GM23338 (cell line): ENCODE measurements around the gene CPM. TPM values are rescaled to one million over a fixed set of nuclear protein-coding genes. Genes with fewer than 3 reads are reported as not detected.

Experiments
- ATAC-seq: fragments of 200-7000 bp; cut with Tn5 transposase; 3 replicates; pipeline ENCODE4 v1.9.1; 2020
- DNase-seq: peaks from one replicate; pipeline ENCODE4 v3.0.0-alpha.2; 2015; ENCODE audit warnings: low spot score
- H2AFZ ChIP-seq: fragments of 200-600 bp; sonication (generic); 2 replicates; pipeline ENCODE4 v1.8.0; 2016; ENCODE audit warnings: antibody characterized with exemption, mild to moderate bottlenecking, moderate library complexity
- H3F3A ChIP-seq: fragments of 200-600 bp; sonication (generic); replicated peaks from 2 replicates; pipeline ENCODE4 v1.8.0; 2017; ENCODE audit warnings: antibody characterized with exemption, mixed run types, low read depth
- H3K27ac ChIP-seq: fragments of 200-600 bp; sonication (generic); 2 replicates; pipeline ENCODE4 v1.6.1; 2016; ENCODE audit warnings: low read depth
- H3K27me3 ChIP-seq: fragments of 200-600 bp; sonication (generic); 2 replicates; pipeline ENCODE4 v1.8.0; 2016; ENCODE audit warnings: mild to moderate bottlenecking, mixed run types, moderate library complexity; ENCODE audit not compliant: insufficient read depth
- H3K36me3 ChIP-seq: fragments of 200-600 bp; sonication (generic); 2 replicates; pipeline ENCODE4 v1.8.0; 2016; ENCODE audit warnings: mild to moderate bottlenecking; ENCODE audit not compliant: insufficient read depth
- H3K4me1 ChIP-seq: fragments of 200-600 bp; sonication (generic); 2 replicates; pipeline ENCODE4 v1.8.0; 2016; ENCODE audit warnings: mild to moderate bottlenecking, moderate library complexity; ENCODE audit not compliant: insufficient read depth
- H3K4me2 ChIP-seq: fragments of 200-600 bp; sonication (generic); 2 replicates; pipeline ENCODE4 v1.7.1; 2017; ENCODE audit warnings: mixed run types
- H3K4me3 ChIP-seq: fragments of 200-600 bp; sonication (generic); 2 replicates; pipeline ENCODE4 v1.6.1; 2016; ENCODE audit warnings: mixed run types
- H3K79me2 ChIP-seq: fragments of 200-600 bp; sonication (generic); replicated peaks from 2 replicates; pipeline ENCODE4 v1.8.0; 2017; ENCODE audit warnings: mild to moderate bottlenecking; ENCODE audit not compliant: insufficient read depth
- H3K9me2 ChIP-seq: fragments of 200-600 bp; sonication (generic); 2 replicates; pipeline ENCODE4 v1.8.0; 2017; ENCODE audit not compliant: insufficient read depth
- H4K20me1 ChIP-seq: fragments of 200-600 bp; sonication (generic); replicated peaks from 2 replicates; pipeline ENCODE4 v1.8.0; 2017; ENCODE audit warnings: mild to moderate bottlenecking; ENCODE audit not compliant: insufficient read depth
- H3K27ac Mint-ChIP-seq: 2 replicates; pipeline ENCODE4 v1.8.0; 2020; ENCODE audit warnings: inconsistent platforms, mild to moderate bottlenecking, moderate library complexity, mixed read lengths
- H3K27me3 Mint-ChIP-seq: 3 replicates; pipeline ENCODE4 v1.8.0; 2022; ENCODE audit warnings: low read depth, mild to moderate bottlenecking, moderate library complexity, mixed read lengths, inconsistent platforms; ENCODE audit not compliant: insufficient read depth, poor library complexity
- H3K36me3 Mint-ChIP-seq: 3 replicates; pipeline ENCODE4 v1.8.0; 2021; ENCODE audit warnings: low read depth, mild to moderate bottlenecking, inconsistent platforms, moderate library complexity, mixed read lengths
- H3K4me1 Mint-ChIP-seq: 3 replicates; pipeline ENCODE4 v1.8.0; 2020; ENCODE audit warnings: mild to moderate bottlenecking, inconsistent platforms, mixed read lengths
- H3K4me3 Mint-ChIP-seq: 3 replicates; pipeline ENCODE4 v1.8.0; 2021; ENCODE audit warnings: moderate library complexity, mild to moderate bottlenecking, inconsistent platforms, mixed read lengths
- H3K9me3 Mint-ChIP-seq: 3 replicates; pipeline ENCODE4 v1.8.0; 2020; ENCODE audit warnings: moderate library complexity, mild to moderate bottlenecking, inconsistent platforms, mixed read lengths
- ETS1 ChIP-seq: IDR thresholded peaks from 2 replicates; pipeline ENCODE4 v1.6.1; 2016; ENCODE audit warnings: antibody characterized with exemption
- REST ChIP-seq: IDR thresholded peaks from one replicate; pipeline ENCODE4 v1.6.1; 2018; ENCODE audit warnings: antibody characterized with exemption; ENCODE audit not compliant: unreplicated experiment
- STAT1 ChIP-seq: IDR thresholded peaks from one replicate; pipeline ENCODE4 v1.6.1; 2016; ENCODE audit warnings: antibody characterized with exemption; ENCODE audit not compliant: unreplicated experiment
- ZNF331 ChIP-seq: fragments of 250-450 bp; sonication (Bioruptor Pico); IDR thresholded peaks from 2 replicates; pipeline ENCODE4 v1.5.0; 2020; ENCODE audit warnings: low read depth, mild to moderate bottlenecking, moderate library complexity
- polyA plus RNA-seq: library from polyadenylated mRNA; unstranded; fragments of >200 nt; fragmentation: Nextera tagmentation; extraction: Ambion mirVana; gene quantifications from 2 replicates; pipeline ENCODE4 v1.2.1, GENCODE V29; 2016
- total RNA-seq: library from RNA; depleted of rRNA; stranded (reverse); fragments of >200 nt; shearing (Covaris generic); gene quantifications from 2 replicates; pipeline ENCODE4 v1.2.3, GENCODE V29; 2014
- TF ChIP-seq, protein P1 (sequence below): fragments of 250-450 bp; sonication (Bioruptor Pico); IDR thresholded peaks from 2 replicates; pipeline ENCODE4 v1.5.0; 2020; ENCODE audit warnings: mild to moderate bottlenecking, moderate library complexity

Gene CPM
- total and polyA plus RNA-seq, 2 experiments from 2014 or later: 0.37 to 5.8 TPM

GRCh38 chr12:68962877-68963855, 30.2 kb upstream of the CPM start:
- peaks cover 10% of the 10 kb centered on the region for H3K4me1 Mint-ChIP-seq
- H3K4me3 ChIP-seq: no peak overlapping the region

More at GRCh38 chr12:68962877-68963855, 30.2 kb upstream of the CPM start:
- no peak overlapping the region; the same call in 1 of the 2 replicates for H3K27ac Mint-ChIP-seq
- DNase-seq: no peak
- H3K4me2 ChIP-seq: peak overlapping the region; percentile 24; the same call in 1 of the 2 replicates
- H3K27me3 ChIP-seq: no peaks in the 10 kb centered on the region
- TF ChIP-seq REST: no peak
- TF ChIP-seq STAT1: no peak
- no peak for TF ChIP-seq ETS1
- TF ChIP-seq ZNF331 (CRISPR knock-in tag): no peak
- TF ChIP-seq, protein P1, sequence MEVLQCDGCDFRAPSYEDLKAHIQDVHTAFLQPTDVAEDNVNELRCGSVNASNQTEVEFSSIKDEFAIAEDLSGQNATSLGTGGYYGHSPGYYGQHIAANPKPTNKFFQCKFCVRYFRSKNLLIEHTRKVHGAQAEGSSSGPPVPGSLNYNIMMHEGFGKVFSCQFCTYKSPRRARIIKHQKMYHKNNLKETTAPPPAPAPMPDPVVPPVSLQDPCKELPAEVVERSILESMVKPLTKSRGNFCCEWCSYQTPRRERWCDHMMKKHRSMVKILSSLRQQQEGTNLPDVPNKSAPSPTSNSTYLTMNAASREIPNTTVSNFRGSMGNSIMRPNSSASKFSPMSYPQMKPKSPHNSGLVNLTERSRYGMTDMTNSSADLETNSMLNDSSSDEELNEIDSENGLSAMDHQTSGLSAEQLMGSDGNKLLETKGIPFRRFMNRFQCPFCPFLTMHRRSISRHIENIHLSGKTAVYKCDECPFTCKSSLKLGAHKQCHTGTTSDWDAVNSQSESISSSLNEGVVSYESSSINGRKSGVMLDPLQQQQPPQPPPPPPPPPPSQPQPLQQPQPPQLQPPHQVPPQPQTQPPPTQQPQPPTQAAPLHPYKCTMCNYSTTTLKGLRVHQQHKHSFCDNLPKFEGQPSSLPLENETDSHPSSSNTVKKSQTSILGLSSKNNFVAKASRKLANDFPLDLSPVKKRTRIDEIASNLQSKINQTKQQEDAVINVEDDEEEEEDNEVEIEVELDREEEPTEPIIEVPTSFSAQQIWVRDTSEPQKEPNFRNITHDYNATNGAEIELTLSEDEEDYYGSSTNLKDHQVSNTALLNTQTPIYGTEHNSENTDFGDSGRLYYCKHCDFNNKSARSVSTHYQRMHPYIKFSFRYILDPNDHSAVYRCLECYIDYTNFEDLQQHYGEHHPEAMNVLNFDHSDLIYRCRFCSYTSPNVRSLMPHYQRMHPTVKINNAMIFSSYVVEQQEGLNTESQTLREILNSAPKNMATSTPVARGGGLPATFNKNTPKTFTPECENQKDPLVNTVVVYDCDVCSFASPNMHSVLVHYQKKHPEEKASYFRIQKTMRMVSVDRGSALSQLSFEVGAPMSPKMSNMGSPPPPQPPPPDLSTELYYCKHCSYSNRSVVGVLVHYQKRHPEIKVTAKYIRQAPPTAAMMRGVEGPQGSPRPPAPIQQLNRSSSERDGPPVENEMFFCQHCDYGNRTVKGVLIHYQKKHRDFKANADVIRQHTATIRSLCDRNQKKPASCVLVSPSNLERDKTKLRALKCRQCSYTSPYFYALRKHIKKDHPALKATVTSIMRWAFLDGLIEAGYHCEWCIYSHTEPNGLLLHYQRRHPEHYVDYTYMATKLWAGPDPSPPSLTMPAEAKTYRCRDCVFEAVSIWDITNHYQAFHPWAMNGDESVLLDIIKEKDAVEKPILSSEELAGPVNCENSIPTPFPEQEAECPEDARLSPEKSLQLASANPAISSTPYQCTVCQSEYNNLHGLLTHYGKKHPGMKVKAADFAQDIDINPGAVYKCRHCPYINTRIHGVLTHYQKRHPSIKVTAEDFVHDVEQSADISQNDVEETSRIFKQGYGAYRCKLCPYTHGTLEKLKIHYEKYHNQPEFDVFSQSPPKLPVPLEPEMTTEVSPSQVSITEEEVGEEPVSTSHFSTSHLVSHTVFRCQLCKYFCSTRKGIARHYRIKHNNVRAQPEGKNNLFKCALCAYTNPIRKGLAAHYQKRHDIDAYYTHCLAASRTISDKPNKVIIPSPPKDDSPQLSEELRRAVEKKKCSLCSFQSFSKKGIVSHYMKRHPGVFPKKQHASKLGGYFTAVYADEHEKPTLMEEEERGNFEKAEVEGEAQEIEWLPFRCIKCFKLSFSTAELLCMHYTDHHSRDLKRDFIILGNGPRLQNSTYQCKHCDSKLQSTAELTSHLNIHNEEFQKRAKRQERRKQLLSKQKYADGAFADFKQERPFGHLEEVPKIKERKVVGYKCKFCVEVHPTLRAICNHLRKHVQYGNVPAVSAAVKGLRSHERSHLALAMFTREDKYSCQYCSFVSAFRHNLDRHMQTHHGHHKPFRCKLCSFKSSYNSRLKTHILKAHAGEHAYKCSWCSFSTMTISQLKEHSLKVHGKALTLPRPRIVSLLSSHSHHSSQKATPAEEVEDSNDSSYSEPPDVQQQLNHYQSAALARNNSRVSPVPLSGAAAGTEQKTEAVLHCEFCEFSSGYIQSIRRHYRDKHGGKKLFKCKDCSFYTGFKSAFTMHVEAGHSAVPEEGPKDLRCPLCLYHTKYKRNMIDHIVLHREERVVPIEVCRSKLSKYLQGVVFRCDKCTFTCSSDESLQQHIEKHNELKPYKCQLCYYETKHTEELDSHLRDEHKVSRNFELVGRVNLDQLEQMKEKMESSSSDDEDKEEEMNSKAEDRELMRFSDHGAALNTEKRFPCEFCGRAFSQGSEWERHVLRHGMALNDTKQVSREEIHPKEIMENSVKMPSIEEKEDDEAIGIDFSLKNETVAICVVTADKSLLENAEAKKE (CRISPR knock-in tag): no peak
- no peak overlapping the region for H3K27ac ChIP-seq
- H3K4me1 ChIP-seq: no peaks in the 10 kb centered on the region
- H3K27me3 Mint-ChIP-seq: peaks cover 5% of the 10 kb centered on the region
- no peak for ATAC-seq
- H3K4me3 Mint-ChIP-seq: no peak overlapping the region
- H2AFZ ChIP-seq: peak overlapping the region; percentile 88
- no peaks in the 10 kb centered on the region for H3K79me2 ChIP-seq
- H3K36me3 Mint-ChIP-seq: peaks cover 3% of the 10 kb centered on the region; the same call in 1 of the 3 replicates
- peaks cover 7% of the 10 kb centered on the region; the same call in 2 of the 3 replicates for H3K9me3 Mint-ChIP-seq
- no peaks in the 10 kb centered on the region for H3K36me3 ChIP-seq
- no peaks in the 10 kb centered on the region for H3F3A ChIP-seq
- no peaks in the 10 kb centered on the region; the same call in 1 of the 2 replicates for H3K9me2 ChIP-seq
- no peaks in the 10 kb centered on the region for H4K20me1 ChIP-seq
